ENCODE data around the gene EDAR.

The EDAR gene

GRCh38 chr2:108940156-108940555 is 48.9 kb downstream of the EDAR start:
- DNase-seq (ENCODE audit: low read depth in 2 of 2), result no peak

GRCh38 chr2:108938077-108938710 is 50.8 kb downstream of the EDAR start:
- DNase-seq (ENCODE audit: low read depth in 2 of 2), result no peak

GRCh38 chr2:108937367-108938017 is 51.5 kb downstream of the EDAR start:
- DNase-seq (ENCODE audit: low read depth in 2 of 2), result no peak

- no peak for DNase-seq (ENCODE audit: low read depth in 2 of 2)
These were observed 52.2 kb downstream of the EDAR start for GRCh38 chr2:108936866-108937265.

GRCh38 chr2:108936076-108936864 is 52.8 kb downstream of the EDAR start:
- no peak for DNase-seq (ENCODE audit: low read depth in 2 of 2)

GRCh38 chr2:108935271-108935741 is 53.7 kb downstream of the EDAR start:
- DNase-seq (ENCODE audit: low read depth in 2 of 2), result no peak

- DNase-seq (ENCODE audit: low read depth in 2 of 2), result no peak
These were observed 54.3 kb downstream of the EDAR start for GRCh38 chr2:108934583-108935245.

- DNase-seq (ENCODE audit: low read depth in 2 of 2), result no peak
These were observed 54.9 kb downstream of the EDAR start for GRCh38 chr2:108934151-108934550.

- no peak for DNase-seq (ENCODE audit: low read depth in 2 of 2)
These were observed 55.3 kb downstream of the EDAR start for GRCh38 chr2:108933691-108934117.

GRCh38 chr2:108932736-108933332 is 56.2 kb downstream of the EDAR start:
- no peak for DNase-seq (ENCODE audit: low read depth in 2 of 2)

- DNase-seq (ENCODE audit: low read depth in 2 of 2), result no peak
These were observed 57.6 kb downstream of the EDAR start for GRCh38 chr2:108931372-108931771.

GRCh38 chr2:108929807-108930425 is 59.1 kb downstream of the EDAR start:
- no peak for DNase-seq (ENCODE audit: low read depth in 2 of 2)

- DNase-seq (ENCODE audit: low read depth in 2 of 2), result no peak
These were observed 60.2 kb downstream of the EDAR start for GRCh38 chr2:108928660-108929377.

- peak in 1 of 2 donors; percentile 25 for DNase-seq (ENCODE audit: low read depth in 2 of 2)
These were observed 60.9 kb downstream of the EDAR start for GRCh38 chr2:108927936-108928659.

- DNase-seq (ENCODE audit: low read depth in 2 of 2), result no peak
These were observed 61.6 kb downstream of the EDAR start for GRCh38 chr2:108927405-108927804.

- no peak for DNase-seq (ENCODE audit: low read depth in 2 of 2)
These were observed 62.2 kb downstream of the EDAR start for GRCh38 chr2:108926561-108927380.

- DNase-seq (ENCODE audit: low read depth in 2 of 2), result no peak
These were observed 63.3 kb downstream of the EDAR start for GRCh38 chr2:108925735-108926134.

- no peak for DNase-seq (ENCODE audit: low read depth in 2 of 2)
These were observed 63.7 kb downstream of the EDAR start for GRCh38 chr2:108925286-108925685.

Data from stimulated activated CD4-positive, alpha-beta T cell treated with anti-CD3 and anti-CD28 coated beads, Interleukin-1b, Interleukin-23, amount 100 ng/mL, for 4 hours (primary cell).